Suppressor macrophage treated with lipopolysaccharide for 1 hour (primary cell): ENCODE data around the gene SNED1.

Experiments
- DNase-seq, 3 donors: peaks; one replicate each; pipeline ENCODE4 v3.0.0-alpha.2; 2020 to 2022

The SNED1 gene

DNA sequence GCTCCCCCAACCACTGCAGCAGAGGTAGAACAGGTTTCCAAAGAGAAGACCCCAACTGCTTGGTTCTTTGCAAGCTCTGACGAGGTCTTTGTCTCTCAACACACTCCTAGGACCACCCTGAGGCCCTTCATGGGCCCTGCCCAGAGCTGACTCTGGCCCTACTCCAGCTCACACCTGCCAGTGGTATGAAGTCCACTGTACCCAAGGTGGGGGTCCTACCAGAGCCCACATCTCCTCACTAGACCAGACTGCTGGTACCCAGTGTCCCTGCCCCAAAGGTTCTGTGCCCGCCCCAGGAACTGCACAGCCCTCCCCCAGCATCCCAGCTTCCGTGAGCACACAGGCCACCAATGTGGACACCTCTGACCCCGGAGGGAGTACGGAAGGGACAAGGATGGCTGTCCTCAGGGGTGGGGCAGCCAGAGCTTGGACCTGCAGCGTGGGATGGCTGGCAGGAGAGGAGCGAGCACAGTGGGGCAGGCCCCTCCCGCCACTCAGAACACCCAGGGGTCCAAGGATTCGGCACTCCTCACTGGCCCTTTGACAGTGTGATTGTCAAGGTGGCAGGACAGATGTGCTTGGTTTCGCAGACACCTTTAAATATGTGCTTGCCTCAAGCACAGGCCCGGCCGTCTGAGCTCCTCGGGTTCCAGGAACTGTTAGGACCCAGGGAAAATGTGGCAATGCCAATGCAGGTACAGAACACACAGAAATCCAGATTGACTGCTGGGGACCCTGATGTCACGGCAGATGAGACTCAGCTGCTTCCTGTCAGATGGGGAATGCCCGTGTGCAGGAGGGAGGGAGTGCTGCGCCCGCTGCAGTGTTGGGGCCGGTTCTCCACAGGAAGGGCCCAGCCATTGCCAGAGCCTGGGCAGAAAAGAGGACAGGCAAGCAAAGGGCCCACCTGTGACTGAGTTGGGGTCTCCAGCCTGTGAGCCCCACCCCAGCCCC lies 52.5 kb downstream of the SNED1 start:
- no peak for DNase-seq

DNA sequence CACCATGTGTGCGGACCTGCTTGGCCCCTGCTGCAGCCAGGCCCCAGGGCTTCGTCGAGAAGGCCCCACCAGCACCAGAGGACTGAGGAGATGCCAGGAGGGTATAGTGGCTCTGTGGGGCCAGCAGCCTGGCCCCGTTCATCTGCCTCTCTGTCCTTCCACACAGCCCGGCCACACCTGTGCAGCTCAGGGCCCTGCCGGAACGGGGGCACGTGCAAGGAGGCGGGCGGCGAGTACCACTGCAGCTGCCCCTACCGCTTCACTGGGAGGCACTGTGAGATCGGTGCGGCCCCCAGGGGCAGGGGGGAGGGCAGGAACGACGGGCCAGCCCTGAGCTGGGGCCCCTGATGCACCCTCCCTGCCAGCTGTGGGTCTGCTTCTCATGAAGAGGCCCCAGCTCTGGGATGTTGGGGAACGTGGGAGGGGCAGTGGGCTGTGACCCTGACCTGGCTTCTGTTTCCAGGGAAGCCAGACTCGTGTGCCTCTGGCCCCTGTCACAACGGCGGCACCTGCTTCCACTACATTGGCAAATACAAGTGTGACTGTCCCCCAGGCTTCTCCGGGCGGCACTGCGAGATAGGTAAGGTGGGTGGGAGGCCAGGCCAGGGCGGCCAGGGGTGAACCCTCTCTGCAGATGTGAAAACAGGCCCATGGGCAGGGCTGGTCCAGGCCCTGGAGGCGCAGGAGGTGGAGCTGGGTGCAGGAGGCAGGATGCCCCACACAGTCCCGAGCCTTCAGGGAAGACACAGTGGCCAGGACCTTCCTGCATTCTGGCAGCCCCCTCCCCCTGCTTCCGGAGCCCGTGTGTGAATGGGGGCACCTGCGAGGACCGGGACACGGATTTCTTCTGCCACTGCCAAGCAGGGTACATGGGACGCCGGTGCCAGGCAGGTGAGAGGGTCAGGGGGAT lies 53.4 kb downstream of the SNED1 start:
- DNase-seq: no peak

DNA sequence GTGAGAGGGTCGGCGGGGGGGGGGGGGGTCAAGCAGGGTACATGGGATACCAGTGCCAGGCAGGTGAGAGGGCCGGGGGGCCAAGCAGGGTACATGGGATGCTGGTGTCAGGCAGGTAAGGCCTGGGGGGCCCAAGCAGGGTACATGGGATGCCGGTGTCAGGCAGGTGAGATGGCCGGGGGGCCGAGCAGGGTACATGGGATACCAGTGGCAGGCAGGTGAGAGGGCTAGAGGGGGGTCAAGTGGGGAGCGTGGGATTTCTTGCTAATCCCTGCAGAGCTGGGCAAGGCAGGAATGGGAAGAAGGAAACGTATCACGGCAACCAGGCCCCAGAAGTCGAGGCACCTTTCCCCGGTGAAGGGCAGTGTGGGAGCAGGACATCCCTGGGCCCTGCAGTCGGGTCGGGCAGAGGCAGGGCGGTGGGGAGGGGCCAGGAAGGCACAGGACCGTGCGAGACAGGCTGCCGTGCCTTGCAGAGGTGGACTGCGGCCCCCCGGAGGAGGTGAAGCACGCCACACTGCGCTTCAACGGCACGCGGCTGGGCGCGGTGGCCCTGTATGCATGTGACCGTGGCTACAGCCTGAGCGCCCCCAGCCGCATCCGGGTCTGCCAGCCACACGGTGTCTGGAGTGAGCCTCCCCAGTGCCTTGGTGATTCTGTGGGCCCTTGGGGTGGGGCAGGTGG lies 54.4 kb downstream of the SNED1 start:
- no peak for DNase-seq

DNA sequence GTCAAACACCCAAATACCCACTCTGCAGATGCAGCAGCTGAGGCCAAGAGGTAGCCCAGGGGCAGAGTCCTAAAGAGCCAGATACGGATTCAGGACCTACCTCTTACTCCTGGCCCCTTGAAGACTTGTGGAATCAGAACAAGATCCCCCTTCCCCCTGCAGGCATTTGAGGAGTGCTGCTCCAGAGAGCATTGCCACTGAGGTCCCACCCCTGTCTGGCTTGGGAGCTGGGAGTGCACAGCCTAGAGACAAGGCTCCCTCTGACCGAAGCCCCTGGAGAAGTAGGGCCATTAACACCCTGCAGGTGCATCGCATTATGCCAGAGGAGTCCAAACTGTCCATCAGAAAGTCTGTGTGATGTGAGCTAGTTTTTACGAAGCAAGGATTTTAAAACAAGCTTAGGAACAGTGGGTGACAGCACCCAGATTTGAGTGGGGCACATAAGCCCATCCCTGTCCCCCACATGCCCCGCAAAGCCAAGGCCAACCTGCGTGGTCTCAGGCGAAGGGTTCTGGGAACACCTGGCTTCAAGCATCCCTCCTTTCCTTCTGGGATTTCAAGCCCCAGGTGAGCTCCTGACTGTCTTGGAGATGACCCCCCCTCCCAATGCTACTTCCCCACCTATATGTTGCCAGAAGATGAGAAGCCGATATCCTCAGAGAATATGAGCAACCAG lies 55.3 kb downstream of the SNED1 start:
- DNase-seq: no peak

DNA sequence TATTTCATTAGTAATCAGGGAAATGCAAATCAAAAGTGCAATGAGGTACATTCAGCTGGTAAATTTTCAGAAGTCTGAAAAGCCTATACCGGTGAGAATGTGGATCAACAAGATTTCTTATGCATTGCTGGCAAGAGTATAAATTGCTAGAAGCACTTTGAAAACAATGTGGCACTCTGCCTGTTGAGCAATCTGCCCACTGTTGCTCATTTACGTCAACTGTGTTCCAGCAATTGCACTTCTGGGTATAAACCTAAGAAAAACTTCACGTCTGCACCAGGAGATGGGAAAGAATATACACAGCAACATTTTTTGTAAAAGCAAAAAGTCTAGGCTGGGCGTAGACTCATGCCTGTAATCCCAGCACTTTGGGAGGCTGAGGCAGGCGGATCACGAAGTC lies 62.9 kb downstream of the SNED1 start:
- DNase-seq: no peak

DNA sequence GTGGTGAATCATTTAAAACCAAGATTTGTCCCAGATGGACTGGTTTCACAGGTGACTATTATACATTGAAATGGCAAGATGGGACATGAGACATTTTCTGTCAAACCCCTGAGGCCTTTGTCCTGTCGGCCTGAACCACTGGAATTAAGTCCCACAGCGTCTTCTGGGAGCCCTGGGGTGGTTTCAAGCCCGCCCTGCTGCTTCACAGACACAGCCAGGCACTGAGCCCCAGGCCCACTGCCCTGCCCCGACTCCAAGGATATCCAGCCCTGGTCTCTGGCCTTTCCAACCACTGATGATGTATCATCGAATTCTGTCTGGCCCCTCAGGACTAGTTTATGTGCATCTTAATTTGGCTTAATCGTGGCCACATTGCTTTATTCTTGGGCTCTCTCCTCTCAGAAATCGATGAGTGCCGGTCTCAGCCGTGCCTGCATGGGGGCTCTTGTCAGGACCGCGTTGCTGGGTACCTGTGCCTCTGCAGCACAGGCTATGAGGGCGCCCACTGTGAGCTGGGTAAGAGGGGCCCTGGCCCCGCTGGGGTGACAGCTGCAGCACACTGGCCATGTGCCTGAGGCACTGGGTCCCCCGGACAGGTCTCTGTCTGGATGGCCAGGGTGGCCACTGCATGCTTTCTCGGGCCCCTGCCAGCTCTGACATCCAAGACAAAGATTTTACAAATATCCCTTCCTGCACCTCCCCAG lies 64.1 kb downstream of the SNED1 start:
- no peak for DNase-seq

DNA sequence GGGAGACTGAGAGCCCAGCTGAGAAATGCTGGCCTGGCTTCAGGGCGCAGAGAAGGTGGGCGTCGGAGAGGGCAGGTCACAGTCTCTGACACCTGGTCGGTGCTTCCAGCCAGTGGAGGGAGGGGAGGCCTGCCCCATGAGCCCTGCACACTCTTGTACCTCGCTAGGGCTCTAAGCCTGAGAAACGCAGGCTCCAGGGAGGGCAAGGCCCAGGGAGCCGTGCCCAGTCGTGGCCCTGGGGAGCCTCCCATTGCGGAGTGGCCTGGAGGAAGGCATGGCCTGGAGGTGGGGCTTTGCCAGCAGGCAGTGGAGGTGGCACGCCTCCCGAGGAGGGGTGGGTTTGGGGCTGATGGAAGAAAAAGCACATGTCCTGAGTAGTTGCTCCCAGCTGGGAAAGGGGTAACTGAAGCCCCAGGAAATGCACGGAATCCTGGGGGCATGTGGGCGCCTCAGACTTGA lies 64.7 kb downstream of the SNED1 start:
- DNase-seq: no peak

DNA sequence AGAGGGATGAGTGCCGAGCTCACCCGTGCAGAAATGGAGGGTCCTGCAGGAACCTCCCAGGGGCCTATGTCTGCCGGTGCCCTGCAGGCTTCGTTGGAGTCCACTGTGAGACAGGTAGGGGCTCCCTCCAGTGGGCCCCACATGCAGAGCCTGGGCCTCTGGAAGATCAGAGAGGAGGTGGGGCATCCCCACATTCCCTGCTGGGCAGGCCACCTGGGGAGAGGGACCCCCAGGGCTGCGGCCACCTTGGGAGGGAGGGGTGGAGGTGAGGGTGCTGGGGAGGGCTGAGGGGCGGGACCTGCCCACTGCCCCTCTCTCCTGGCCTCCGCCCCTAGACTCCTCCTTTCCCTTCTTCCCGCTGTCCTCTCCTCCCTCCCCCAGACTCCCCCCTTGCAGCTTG lies 65.2 kb downstream of the SNED1 start:
- no peak for DNase-seq

DNA sequence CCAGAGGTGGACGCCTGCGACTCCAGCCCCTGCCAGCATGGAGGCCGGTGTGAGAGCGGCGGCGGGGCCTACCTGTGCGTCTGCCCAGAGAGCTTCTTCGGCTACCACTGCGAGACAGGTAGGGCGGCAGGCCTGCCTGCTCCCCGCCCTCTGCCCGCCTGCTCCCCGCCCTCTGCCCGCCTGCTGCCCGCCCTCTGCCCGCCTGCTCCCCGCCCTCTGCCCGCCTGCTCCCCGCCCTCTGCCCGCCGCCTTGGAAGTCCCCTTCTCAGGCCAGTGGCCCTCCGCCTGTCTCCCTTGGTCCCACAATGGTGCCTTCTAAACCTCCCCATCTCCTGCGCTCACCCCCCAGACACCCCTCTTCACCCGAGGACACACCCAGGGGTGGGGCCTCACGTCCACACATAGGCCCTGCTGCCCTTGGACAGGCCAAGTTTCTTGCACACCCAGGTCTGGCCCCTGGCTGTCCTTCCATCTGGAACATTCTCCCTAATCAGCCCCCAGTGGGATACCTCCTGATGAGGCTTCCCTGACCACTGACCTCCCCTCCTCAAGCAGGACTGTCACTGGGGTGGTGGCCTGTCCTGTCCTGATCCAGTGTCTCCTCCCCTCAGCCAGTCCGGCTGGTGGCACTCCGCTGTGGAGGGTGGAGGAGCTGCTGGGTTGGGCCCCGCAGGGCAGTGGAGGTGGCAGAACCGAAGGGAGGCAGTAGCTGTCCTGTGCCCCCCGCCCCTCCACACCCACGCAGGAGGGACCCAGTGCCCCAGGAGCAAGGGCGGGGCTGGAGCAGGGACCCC lies 65.8 kb downstream of the SNED1 start:
- peak in 2 of 3 donors; percentile 35 to 65 for DNase-seq

DNA sequence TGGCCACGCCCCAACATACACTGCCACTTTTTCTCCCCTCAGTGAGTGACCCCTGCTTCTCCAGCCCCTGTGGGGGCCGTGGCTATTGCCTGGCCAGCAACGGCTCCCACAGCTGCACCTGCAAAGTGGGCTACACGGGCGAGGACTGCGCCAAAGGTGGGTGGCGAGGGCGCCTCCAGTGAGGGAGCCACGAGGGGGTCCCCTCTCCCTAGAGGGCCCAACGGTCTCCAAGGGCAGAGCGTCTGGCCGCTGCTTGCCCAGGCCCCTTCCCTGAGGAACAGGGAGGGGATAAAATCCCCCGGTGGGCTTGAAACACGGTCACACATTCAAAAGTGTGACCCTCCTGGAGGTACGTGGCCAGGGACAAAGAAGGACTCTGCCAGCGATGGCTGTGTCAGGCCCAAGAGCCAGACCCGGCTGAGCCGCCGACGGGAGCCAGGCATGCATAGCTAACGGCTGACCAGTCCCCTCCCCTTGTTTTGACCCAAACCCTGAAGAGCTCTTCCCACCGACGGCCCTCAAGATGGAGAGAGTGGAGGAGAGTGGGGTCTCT lies 66.5 kb downstream of the SNED1 start:
- DNase-seq: no peak

DNA sequence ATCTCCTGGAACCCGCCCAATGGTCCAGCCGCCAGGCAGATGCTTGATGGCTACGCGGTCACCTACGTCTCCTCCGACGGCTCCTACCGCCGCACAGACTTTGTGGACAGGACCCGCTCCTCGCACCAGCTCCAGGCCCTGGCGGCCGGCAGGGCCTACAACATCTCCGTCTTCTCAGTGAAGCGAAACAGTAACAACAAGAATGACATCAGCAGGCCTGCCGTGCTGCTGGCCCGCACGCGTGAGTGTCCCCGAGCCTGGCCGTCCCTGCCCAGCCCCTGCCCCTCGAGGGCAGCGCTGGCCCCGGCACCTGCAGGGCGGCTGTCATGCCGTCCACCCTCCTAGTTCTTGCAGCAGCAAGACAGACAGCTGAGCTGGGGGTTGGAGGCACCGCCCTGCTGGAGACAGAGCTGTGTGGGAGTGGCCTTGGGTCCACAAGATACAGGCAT lies 67.0 kb downstream of the SNED1 start:
- DNase-seq: no peak

DNA sequence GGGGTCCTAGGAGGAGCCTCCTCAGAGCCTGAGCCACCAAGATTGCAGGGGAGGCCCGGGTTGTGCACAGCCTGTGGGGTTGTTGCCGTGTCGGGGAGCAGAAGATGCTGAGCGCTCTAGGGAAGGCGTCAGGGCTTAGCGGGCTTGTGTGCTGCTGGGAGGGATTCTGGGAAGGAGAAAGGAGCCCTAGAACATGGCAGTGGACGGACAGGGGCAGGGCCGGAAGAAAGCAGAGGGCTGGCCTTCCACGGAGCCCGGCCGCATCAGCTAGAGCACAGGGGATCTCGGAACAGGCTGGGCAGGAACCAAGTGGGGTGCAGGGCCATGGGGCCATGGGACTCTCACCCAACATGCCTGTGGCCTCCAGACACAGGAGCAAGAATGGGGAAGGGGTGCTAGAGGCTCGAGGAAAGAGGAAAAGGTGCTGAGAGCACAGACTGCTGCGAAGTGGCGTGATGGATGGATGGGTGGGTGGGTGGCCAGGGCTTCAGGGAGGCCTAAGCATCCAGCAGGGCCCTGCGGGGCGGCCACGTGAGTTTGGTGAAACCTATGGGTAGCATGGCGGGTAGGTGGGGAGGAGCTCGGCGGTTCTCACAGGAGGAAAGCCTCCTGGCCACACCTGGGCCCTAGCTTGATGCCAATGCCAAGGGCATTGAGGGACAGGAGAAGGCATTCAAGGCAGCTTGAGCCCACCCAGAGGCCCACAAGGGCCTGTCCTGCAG lies 67.9 kb downstream of the SNED1 start:
- no peak for DNase-seq

DNA sequence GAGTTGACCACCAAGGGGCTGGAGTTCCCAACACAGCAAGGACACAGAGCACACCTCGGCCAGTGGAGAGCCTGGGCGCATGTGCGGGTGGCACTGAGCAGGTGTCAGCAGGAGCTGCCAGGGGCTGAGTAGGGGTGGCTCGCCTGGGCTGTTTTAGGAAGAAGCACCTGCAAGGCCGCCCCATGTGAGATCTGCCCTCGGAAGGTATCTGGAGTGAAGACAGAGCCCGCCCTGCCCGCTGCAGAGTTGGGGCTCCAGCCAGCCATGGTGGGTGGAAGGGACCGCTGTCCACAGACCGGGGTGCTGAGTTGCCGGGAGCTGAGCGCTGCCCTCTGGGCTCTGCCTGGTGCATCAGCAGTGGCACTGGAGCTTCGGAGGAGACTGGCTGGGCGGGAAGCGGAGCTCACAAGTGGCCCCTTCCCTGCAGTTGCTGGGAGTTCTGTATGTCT lies 68.5 kb downstream of the SNED1 start:
- no peak for DNase-seq

DNA sequence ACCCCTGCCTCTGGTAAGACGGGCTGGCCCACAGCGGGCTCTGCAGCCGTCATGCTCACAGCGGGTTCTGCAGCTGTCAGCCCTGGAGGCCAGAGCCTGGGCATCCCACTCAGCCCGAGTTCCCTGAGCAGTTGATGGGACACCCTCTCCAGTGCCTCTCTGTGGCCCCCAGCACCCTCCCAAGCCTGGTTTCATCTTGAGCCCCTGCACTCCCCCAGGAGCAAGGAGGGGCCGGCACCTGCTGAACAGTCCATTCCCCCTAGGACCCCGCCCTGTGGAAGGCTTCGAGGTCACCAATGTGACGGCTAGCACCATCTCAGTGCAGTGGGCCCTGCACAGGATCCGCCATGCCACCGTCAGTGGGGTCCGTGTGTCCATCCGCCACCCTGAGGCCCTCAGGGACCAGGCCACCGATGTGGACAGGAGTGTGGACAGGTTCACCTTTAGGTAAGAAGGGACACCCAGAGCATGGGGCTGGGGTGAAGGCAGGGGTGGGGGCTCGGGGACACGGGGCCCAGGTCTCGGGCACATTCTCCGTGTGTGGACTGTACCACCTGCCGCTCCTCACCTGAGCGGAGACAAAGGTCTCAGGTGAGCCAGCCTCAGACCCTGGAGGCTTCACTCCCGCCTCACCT lies 69.2 kb downstream of the SNED1 start:
- DNase-seq: no peak

DNA sequence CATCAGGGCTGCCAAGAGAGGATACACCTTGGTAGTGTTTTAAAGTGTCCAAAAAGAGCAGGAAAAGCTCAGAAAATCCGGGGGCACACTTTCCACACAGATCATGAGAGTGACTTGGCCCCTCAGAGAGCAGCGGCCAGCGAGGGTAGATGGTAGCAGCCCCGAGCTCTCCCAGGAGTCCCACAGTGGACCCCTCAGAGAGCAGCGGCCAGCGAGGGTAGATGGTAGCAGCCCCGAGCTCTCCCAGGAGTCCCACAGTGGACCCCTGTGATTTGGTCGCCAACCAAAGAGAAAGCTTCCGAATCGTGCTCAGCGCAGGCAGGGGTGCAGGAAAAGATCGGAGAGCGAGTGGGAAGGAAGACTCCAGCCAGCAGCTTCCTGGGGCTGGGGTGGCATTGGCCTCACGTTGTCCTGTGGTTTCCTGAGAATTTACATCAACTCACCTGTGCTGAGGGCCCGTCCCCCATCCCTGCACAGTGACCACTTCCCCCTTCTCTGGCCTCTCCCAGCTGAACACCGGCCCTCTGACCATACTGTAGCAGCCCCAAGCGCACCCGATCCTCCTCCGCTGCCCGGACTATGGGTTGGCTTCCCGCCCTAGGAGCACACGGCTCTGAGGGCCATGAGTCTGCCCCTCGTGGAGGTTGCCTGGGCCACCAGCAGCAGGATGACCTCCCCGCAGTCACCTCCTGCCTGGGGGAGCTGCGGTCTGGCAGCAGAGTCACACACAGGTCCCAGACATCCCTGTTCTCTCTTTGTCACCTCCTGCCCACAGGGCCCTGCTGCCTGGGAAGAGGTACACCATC lies 69.9 kb downstream of the SNED1 start:
- DNase-seq: no peak

DNA sequence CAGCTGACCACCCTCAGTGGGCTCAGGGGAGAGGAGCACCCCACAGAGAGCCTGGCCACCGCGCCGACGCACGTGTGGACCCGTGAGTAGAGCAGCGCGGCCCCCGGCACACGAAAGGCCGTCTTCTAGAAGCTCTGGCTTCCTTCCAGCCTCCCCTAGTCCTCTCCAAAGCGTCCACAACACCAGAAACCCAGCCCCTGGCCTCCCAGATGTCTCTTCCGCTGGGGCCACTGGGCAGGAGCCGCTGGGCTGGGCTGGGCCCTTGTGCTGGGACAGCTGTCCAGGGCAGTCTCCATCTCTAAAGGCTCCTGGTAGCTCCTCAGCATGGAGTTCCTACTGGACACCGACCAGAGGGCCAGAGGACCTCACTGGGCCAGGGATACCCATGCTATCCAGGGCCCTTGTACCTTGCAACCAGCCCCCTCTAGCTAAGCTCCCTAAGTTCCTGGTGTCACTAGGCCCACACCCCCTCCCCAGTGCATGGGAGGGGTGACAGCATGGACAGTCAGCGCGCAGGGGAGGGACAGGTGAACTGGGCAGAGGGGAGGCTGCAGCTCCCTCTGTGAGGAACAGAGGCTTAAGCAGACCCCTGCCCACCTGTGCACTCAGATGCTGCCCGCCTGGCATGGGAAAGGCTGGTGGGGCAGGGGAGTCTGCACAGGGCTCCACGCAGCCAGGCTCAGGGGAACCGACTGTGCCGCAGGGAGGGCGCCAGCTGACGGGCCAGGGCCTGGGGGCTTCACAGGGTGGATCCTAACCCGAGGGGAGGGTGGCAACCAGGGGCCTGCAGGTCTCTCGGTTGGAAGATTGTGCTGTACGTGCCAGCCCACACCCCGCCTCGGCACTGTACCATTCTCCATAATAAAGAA lies 70.8 kb downstream of the SNED1 start:
- DNase-seq: no peak

DNA sequence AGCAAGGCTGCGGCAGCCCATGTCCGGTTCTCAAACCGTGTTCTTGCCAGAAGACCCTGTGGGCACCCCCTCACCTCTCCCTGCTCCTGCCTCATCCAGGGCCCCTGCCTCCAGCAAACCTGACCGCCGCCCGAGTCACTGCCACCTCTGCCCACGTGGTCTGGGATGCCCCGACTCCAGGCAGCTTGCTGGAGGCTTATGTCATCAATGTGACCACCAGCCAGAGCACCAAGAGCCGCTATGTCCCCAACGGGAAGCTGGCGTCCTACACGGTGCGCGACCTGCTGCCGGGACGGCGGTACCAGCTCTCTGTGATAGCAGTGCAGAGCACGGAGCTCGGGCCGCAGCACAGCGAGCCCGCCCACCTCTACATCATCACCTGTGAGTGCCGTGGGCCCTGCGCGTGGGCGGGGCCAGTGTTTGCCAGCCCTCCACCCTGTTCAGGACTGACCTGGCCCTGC lies 71.4 kb downstream of the SNED1 start:
- DNase-seq: no peak
